Activated T-cell treated with anti-CD3 and anti-CD28 coated beads, Interleukin-2, amount 50 U/mL, for 24 hours (primary cell): ENCODE measurements around the gene PRRX1.
A peak's percentile ranks its signal among the peaks of the same experiment; 100 is the strongest.

Experiments
- DNase-seq: peaks from one replicate; pipeline ENCODE4 v3.0.0-alpha.2; 2020
- H3K27ac Mint-ChIP-seq: 2 replicates; pipeline ENCODE4 v1.8.0; 2020; ENCODE audit warnings: mild to moderate bottlenecking, mixed read lengths
- H3K27me3 Mint-ChIP-seq: 2 replicates; pipeline ENCODE4 v1.8.0; 2020; ENCODE audit warnings: mixed read lengths
- H3K36me3 Mint-ChIP-seq: 2 replicates; pipeline ENCODE4 v1.8.0; 2020; ENCODE audit warnings: low read depth, mixed read lengths
- H3K4me1 Mint-ChIP-seq: 2 replicates; pipeline ENCODE4 v1.8.0; 2020; ENCODE audit warnings: low read depth, mixed read lengths
- H3K4me3 Mint-ChIP-seq: 2 replicates; pipeline ENCODE4 v1.8.0; 2020; ENCODE audit warnings: mild to moderate bottlenecking, moderate library complexity, mixed read lengths
- H3K9me3 Mint-ChIP-seq: 2 replicates; pipeline ENCODE4 v1.8.0; 2020; ENCODE audit warnings: mixed read lengths

PRRX1 gene

DNA sequence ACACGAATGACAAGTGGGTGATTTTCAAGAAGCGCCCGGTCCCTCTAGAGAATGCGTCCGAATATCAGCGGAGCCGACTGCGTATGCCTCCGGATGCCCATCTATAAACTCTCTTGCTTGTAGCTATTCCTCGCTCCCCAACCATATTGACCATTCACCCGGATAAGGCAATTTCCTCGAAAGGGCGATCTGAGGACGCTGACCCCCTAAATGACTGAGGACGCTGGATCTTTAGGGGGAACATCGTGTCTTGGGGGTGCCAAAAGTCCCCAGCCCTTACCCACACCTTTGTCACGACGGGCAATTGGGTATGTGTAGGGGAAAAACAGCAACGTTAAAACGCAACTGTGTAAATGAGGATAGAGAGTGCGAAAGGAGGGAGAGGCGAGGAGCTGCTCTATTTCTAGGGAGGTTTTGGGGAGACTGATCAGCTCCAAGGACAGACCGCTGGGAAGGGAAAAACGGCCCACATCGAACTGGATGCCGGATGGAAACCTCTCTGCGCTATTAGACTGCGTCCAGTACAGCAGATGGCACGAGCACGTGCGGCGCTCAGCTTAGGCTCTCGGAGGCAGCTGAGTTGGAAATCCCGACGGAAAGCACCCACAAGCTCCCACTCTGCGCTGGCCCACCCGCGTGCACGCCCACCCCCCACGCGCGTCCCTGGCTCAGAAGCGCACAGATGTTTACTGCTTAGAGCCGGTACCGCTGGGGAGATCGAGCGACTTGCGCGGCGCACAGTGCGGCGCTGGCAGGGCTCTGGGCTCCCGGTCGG is 2.9 kb upstream of the PRRX1 start:
- Mint-ChIP-seq H3K27ac (no peak overlapping the region), H3K9me3 (no peaks in the 10 kb centered on the region), H3K27me3 (peaks cover 94% of the 10 kb centered on the region), H3K4me1 (peaks cover 31% of the 10 kb centered on the region), H3K36me3 (no peaks in the 10 kb centered on the region), H3K4me3 (peak overlapping the region; percentile 2)
- DNase-seq: no peak

DNA sequence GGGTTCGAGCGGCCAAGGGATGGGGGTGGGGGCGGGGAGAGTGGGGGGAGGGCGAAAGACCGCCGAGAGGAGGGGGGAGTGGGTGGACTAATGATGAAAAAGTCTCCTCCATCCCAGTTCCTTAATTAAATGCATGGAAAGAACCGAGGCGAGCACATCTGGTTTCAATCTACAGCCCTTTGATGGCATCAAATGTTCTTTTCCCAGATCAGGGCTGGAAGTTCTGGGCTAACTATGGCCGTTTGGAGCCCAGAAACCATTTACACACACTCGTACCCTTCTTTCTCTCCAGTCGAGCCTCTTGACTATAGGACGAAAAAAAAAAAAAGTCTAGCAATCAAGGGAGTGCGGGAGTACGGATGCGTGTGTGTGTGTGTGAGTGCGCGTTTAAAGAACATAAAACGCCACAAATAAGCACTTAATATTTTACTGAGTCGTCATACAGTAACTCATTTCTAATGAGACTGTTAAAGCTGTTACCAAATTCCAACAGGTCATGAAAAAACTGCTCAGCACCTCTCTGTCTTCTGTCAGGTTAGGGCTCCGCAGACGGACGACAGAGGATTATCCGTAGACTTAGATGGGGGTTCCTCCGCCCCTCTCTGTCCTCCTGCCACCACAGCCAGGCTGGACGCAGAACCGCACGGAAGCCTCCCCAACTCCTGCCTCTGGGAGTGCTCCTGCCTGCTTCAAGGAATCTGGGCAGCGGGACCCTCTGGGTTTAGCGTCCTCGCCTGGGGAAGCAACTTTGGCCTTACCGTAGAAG is 2.1 kb upstream of the PRRX1 start:
- Mint-ChIP-seq H3K27me3 (peaks cover 93% of the 10 kb centered on the region), H3K27ac (no peak overlapping the region)
- no peak for DNase-seq

DNA sequence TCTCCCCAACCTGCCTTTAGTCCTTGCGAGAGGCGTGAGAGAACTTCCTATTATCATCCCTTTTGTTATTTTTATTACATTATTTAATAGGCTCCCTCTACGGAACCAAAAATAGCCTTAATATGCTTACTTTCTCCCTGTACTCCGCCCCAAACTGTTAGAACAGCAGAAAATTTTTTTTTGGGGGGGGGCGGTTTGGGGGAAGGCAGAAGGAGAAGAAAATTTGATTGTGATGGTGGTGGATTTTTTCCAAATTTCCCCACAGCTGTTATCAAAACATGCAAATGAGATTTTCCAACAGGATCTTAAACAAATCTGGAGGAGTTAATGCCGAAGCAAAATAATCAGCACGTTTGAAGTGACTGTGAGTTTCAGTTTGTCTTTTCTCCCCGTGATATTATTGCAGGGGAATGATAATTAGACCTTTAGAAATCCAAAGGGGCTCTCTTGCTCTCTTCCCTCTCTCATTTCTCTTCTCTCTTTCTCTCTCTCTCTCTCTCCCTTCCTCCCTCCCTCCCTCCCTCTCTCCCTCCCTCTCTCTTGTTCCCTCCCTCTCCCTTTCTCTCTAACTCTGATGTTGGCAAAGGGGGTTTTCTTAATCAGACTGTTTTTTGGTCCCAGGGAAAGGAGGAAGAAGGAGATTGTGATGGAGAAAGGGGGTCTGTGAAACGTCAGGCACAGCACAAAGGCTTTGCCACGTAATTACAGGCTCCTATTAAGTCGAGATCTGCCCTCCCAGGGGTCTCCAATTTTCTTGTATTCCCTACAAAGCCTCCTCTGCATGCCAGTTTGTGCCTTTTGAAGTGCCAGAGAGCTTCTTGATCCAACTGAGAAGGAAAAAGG is 1.1 kb upstream of the PRRX1 start:
- no peaks in the 10 kb centered on the region for H3K36me3 Mint-ChIP-seq
- peaks cover 37% of the 10 kb centered on the region for H3K4me1 Mint-ChIP-seq
- no peak overlapping the region for H3K4me3 Mint-ChIP-seq
- DNase-seq: no peak
- no peaks in the 10 kb centered on the region for H3K9me3 Mint-ChIP-seq
- peaks cover 93% of the 10 kb centered on the region for H3K27me3 Mint-ChIP-seq
- H3K27ac Mint-ChIP-seq: no peak overlapping the region

More for the DNA sequence above, 2.1 kb upstream of the PRRX1 start:
- no peaks in the 10 kb centered on the region for H3K9me3 Mint-ChIP-seq
- no peak overlapping the region for H3K4me3 Mint-ChIP-seq
- H3K36me3 Mint-ChIP-seq: no peaks in the 10 kb centered on the region
- peaks cover 34% of the 10 kb centered on the region for H3K4me1 Mint-ChIP-seq

DNA sequence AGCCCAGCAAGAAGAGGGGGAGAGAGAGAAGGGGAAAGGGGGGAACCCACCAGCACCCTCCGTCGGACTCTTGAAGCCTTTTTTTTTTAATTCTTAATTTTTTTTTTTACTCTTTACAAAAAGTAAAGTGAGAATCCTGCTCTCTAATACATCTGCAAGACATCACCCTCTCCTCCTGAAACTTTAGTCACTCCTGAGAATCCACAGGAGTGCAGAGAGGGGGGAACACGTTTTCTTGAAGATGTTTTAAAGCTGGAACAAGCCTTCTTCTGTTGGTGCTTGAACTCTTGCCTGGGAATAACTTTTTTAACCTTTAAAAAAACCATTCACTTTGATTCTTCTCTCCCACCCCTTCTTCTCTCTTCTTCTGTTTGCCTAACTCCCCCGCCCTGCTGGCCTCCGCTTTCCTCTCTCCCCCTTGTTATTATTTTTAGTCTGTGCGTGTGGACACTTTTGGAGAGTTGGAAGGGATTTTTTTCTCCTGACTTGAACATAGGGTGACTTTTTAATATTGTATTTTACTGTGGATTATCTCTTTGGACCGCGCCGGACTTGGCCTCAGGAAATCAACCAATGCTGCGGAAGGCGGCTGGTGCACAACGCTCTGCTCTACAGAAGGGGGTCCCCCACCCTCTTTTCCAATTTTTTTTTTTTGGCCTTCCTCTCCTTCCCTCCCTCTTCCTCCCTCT is 383 bp upstream of the PRRX1 start:
- H3K27me3 Mint-ChIP-seq: peaks cover 94% of the 10 kb centered on the region
- no peak overlapping the region for H3K27ac Mint-ChIP-seq
- H3K36me3 Mint-ChIP-seq: no peaks in the 10 kb centered on the region
- peaks cover 44% of the 10 kb centered on the region for H3K4me1 Mint-ChIP-seq
- no peaks in the 10 kb centered on the region for H3K9me3 Mint-ChIP-seq
- DNase-seq: no peak
- no peak overlapping the region for H3K4me3 Mint-ChIP-seq

DNA sequence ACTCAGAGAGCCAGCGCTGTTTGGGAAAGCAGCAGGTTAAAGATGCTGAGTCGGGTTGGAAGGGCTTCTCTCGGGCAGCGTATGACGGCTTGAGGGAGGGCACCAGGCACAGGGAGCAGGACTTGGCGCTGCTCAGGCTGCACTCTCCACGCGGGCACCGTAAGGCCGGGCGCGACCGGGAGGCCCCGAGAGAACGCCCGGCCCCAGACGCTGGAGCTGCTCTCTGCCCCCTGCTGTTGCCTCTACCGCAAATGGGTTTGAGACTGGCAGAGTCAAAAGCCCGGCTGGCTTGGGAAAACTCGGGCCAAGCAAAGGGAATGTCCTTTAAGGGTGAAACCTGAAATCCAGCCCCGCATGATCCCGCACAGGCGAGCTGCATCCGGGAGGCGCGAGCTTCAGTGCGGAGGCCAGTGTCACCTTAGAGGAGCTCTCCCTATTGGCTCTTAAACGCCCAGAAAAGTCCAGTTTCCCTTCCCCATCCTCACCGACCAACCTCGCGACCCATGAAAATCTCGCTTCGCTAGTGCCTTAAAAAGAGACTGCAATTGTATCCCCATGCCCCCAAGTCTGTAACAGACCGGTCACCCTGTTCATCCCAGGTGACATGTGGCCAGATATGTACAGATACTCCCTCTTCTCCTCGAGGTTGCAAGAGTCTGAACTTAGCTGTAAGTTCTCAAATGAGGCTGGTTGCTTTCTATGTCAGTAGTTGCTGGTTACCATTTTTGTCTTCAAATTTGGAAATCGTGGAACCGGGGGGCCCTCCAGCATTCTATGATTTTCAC is 1.1 kb downstream of the PRRX1 start:
- Mint-ChIP-seq H3K27ac (no peak overlapping the region), H3K4me3 (peak overlapping the region; percentile 58), H3K9me3 (no peaks in the 10 kb centered on the region), H3K4me1 (peaks cover 48% of the 10 kb centered on the region), H3K27me3 (peaks cover 94% of the 10 kb centered on the region), H3K36me3 (no peaks in the 10 kb centered on the region)
- DNase-seq: no peak

DNA sequence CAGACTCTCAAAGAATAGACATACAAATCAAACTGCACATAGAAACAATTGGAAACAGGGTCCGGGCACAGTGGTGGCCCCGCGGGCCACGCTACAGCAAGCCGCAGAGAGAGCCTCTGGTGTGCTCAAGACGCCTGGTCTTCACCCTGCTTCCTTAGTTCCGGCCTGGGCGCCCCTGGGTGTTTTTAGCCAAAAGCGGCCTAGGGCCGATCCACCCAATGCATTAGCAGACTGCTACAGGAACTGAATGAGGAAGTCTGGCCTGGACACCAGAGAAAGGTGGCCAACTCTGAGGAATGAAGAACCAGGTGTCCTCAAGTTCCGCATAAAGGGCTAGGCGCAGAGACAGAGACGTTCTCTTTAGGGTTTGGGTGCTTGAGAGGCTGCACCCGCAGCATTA is 1.7 kb downstream of the PRRX1 start:
- peaks cover 95% of the 10 kb centered on the region for H3K27me3 Mint-ChIP-seq
- peaks cover 48% of the 10 kb centered on the region for H3K4me1 Mint-ChIP-seq
- no peak for DNase-seq
- no peaks in the 10 kb centered on the region for H3K9me3 Mint-ChIP-seq
- no peaks in the 10 kb centered on the region for H3K36me3 Mint-ChIP-seq
- H3K4me3 Mint-ChIP-seq: peak overlapping the region; percentile 58
- H3K27ac Mint-ChIP-seq: no peak overlapping the region

DNA sequence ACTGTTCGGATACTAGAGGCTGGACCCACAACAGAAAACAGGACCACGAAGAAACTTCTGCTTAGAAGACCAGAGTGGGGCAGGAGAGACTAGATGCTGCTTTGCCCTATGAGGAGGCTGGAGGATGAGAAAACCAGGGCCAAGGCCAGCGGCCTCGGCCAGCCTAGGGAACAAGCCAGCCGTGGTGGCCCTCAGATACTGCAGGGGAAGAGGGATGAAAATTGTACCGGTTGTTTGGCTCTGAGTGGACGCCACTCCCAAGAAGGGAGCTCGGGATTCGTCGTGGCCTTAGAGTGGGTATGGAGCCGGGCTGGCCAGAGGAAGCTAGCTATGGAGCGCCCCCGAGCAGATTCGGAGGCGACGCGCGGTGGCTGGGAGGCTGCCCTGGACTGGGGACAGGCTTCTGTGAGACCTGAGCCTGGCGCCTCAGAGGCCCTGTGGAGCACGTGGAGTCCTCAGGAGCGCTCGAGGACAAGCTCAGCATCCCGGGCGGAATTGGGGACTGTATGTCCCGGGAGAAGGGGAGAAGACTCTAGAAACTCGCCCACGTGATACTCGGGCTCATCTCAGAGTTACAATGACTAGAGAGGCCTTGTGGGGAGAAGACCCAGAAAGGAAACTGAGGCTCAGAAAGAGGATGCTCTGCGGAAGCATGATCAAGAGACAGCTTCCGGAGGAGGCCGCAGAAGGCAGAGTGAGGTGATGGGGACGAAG is 2.8 kb downstream of the PRRX1 start:
- Mint-ChIP-seq H3K4me3 (no peak overlapping the region), H3K4me1 (peaks cover 42% of the 10 kb centered on the region), H3K27ac (no peak overlapping the region), H3K9me3 (no peaks in the 10 kb centered on the region), H3K27me3 (peaks cover 97% of the 10 kb centered on the region), H3K36me3 (no peaks in the 10 kb centered on the region)
- DNase-seq: no peak

DNA sequence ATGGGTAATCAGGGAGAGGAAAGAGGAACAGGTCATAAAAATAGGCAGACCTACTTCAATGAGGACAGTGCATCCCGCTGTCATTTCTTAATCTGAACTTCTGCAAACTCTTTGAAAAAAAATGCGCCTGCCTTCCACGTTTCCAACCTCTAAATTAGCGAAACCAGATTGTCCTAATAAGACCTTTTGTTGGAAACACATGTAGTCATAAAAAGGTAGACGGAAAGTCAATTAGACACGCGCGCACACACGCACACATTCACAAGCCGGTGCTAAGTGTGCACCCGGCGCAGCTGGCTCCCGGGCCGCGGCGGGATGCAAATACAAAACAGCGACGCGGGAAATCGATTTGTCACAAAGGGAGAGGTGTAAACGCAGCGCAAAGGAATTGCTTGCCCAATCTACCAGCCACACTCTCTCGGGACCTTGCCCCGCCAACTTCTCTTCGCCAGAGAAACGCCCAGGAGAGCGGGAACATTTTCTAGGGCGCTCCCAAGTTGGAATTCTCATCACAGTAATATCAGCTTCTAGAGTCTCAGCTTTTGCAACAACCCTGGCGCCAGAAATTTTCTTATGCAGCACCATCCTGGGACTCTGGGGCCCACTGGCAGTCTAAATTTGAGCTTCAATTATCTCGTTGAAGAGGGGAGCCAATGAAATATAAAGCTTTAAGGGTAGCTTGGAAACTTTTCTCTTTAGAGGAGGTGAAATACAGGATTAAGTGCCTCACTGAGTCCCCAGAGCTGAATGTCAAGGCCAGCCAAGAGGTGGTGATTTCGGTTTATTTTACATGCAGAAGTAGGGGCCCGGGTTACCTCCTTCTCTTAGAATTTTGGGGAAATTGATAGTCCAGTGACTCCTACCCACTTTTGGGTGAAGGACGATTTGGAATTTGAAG is 4.5 kb downstream of the PRRX1 start:
- Mint-ChIP-seq H3K36me3 (no peaks in the 10 kb centered on the region), H3K27ac (no peak overlapping the region), H3K27me3 (peaks cover 99% of the 10 kb centered on the region), H3K4me3 (peak overlapping the region; percentile 13), H3K9me3 (no peaks in the 10 kb centered on the region), H3K4me1 (peaks cover 38% of the 10 kb centered on the region)
- no peak for DNase-seq

DNA sequence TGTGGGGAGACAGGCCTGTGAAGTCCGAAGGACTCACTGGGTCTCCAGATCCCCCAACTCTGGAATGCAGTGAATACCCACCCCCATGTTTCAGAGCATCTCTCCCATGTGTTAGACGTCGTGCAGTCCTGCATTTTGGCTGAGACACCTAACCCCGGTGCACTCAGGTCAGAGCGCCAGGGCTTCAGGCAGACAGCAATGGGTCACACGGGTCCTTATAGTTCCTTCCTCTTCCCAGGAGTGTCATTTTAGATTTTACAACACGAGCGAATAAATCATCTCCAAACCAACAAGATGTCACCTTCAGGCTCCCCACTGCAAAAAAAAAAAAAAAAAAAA is 5.1 kb downstream of the PRRX1 start:
- Mint-ChIP-seq H3K4me1 (peaks cover 34% of the 10 kb centered on the region), H3K27ac (no peak overlapping the region), H3K36me3 (no peaks in the 10 kb centered on the region), H3K9me3 (no peaks in the 10 kb centered on the region), H3K4me3 (no peak overlapping the region), H3K27me3 (peaks cover 99% of the 10 kb centered on the region)
- no peak for DNase-seq

DNA sequence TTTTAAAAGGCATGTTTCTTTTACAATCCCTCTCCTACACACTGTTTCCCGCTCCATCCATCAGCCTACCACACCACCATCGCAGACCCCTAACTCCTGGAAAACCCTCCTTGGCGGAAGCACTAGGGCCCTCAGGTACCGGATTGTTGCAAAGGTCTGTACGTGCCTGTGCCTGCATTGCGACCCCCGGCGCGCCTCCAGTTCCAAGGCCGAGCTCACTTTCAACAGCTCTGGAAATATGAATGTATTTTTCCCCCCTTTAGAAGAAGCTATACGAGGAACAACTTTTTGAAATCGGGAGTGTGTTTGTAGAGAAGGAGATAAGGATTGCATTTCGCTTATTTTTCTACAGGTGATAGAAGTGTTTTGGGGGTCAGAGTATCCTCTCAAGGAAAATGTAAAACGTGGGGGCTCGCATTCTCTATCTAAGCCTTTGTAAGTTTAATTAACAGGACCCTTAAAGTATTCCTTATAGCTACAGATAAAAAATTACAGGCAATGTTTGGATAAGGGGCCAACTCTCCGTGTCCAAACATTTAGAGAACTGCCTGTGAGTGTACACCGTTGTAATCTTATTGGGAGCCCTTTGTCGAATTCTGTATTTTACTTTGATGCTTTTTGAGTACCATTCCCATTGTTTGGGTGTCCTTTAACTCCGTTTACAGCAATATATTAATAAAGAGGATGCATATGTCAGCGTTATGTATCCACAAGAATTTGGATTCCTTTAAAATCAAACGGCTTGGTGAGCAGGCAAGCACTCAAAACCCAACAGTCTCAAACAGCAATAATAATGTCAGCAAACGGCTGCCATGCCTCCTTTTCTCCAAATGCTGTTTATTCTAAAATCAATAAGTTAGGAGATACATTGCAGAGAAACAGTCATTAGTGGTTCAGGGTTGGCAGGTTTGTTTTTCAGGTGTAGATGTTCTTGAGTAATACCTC is 5.9 kb downstream of the PRRX1 start:
- Mint-ChIP-seq H3K27me3 (peaks cover 94% of the 10 kb centered on the region), H3K9me3 (no peaks in the 10 kb centered on the region), H3K36me3 (no peaks in the 10 kb centered on the region), H3K27ac (no peak overlapping the region), H3K4me3 (no peak overlapping the region), H3K4me1 (peaks cover 26% of the 10 kb centered on the region)
- DNase-seq: no peak

DNA sequence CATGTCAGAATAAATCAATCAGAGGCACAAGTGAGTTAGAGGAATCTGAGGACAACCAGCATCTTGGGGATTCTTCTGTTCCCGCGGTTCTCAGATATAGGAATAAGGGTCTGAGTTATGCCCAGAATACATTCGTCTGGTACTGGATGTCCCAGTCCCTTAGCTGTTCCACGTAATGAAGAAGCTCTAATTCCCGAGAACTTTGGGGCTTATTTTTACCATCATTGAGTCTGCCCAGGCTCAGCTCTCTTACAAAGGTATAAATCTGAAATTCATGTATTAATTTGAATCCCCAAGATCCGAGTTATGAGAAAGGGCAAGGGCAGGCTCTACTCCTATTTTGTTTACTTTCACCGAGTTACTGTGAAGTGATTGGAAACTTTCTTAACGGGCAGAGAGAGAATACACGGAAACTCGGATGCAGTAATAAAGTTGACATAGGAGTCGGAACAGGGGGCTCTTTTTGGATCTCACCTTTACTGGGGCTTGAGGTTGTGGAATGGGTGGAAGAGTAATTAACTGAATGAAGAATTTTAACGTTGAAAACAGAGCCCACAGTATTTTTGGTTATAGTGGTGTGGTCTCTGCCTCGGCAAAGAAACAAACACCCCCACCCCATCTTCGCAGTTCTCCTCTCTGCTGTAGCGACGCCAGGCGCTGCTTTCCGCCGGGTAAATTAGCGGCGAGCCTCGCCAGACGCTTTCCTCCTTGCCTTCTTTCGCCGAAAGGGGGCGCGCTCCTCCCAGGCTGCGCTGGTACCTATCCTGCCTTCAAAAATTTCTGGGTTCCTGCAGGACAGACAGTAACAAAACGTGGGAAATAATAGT is 7.1 kb downstream of the PRRX1 start:
- Mint-ChIP-seq H3K4me1 (peaks cover 18% of the 10 kb centered on the region), H3K27me3 (peaks cover 82% of the 10 kb centered on the region), H3K36me3 (no peaks in the 10 kb centered on the region), H3K27ac (no peak overlapping the region), H3K9me3 (no peaks in the 10 kb centered on the region), H3K4me3 (no peak overlapping the region)
- no peak for DNase-seq
